Measurements from ENCODE around the gene ASAP2.

- TF ChIP-seq POLR2AphosphoS5 (IDR thresholded peaks at IDR 0.05; ENCODE audit: low read depth) (no peak), GABPA (IDR thresholded peaks at IDR 0.05; ENCODE audit: low read depth) (no peak), REST (IDR thresholded peaks at IDR 0.05; ENCODE audit: insufficient replicate concordance, low read depth) (no peak), SPI1 (IDR thresholded peaks at IDR 0.05; ENCODE audit: borderline replicate concordance, low read depth) (no peak)
- TF ChIP-seq, protein P1, sequence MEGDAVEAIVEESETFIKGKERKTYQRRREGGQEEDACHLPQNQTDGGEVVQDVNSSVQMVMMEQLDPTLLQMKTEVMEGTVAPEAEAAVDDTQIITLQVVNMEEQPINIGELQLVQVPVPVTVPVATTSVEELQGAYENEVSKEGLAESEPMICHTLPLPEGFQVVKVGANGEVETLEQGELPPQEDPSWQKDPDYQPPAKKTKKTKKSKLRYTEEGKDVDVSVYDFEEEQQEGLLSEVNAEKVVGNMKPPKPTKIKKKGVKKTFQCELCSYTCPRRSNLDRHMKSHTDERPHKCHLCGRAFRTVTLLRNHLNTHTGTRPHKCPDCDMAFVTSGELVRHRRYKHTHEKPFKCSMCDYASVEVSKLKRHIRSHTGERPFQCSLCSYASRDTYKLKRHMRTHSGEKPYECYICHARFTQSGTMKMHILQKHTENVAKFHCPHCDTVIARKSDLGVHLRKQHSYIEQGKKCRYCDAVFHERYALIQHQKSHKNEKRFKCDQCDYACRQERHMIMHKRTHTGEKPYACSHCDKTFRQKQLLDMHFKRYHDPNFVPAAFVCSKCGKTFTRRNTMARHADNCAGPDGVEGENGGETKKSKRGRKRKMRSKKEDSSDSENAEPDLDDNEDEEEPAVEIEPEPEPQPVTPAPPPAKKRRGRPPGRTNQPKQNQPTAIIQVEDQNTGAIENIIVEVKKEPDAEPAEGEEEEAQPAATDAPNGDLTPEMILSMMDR (IDR thresholded peaks at IDR 0.05; ENCODE audit: insufficient read depth, low read length) = no peak
These were observed 140.3 kb downstream of the ASAP2 start for GRCh38 chr2:9346885-9347284.
